Loucy (cell line): ENCODE results near the gene MRGPRX2.

ENCODE experiments used
- CTCF ChIP-seq: fragments of 200-600 bp; sonication (generic); conservative IDR thresholded peaks from 2 replicates; pipeline ENCODE4 v1.5.1; 2014; ENCODE audit warnings: mild to moderate bottlenecking, antibody characterized with exemption, low read length
- EZH2phosphoT487 ChIP-seq: fragments of 200-600 bp; IDR thresholded peaks from 2 replicates; pipeline ENCODE4 v1.6.1; 2018; ENCODE audit warnings: antibody characterized with exemption, mild to moderate bottlenecking, moderate library complexity, borderline replicate concordance

GRCh38 chr11:19102521-19102900, 42.0 kb upstream of the MRGPRX2 start:
- TF ChIP-seq CTCF: no peak
- TF ChIP-seq EZH2phosphoT487: no peak
